Suprapubic skin (tissue), 3 donors: ENCODE results near the gene PLOD3.

ENCODE experiments used
- CTCF ChIP-seq, 2 donors: fragments of 200-600 bp in 1 of 2; fragments of 450-650 bp in 1 of 2; sonication (generic) in 1 of 2; IDR thresholded peaks; one replicate each; pipeline ENCODE4 v1.5.1; 2016 to 2019; ENCODE audit warnings: antibody characterized with exemption in 2 of 2, mild to moderate bottlenecking in 1 of 2, moderate library complexity in 1 of 2
- POLR2AphosphoS5 ChIP-seq, 3 donors: sonication (generic); formaldehyde crosslinking; IDR thresholded peaks; one replicate each; pipeline ENCODE4 v1.6.1; 2017; ENCODE audit warnings: antibody characterized with exemption in 3 of 3

DNA sequence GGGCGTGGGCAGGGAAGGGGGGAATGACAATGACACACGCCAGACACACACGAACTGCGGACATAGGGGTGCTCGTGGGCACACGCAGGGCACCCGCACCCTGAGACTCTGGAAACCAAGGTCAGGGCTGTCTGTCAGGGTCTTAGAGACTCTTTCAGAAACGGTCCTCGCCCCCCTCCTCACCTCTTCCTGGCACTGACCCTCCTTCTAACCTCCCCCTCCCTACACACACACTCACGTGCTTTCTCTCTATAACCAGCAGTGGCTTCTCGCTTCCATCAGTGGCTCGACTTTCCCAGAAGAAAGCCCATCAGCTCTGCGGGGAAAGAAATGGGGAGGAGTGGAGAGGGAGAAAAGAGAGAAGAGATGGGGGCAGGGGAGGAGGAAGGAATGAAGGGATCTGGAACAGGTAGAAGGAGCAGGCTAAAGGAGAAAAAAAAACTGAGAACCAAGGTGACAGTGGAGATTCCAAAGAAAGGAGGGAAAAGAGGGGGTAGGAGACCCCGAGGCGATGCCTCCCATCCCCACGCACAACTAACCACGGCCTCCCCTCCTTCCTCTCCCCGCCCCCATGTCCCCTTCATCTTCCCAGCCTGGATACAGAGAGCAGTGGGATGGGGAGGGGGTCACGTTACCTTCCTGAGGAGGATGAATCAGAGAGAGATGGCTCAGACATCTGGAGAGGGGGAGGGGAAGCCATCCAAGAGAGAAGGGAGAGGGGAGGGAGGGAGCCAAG is 50.3 kb downstream of the PLOD3 start:
- no peak for TF ChIP-seq CTCF (IDR thresholded peaks at IDR 0.05)
- no peak for TF ChIP-seq POLR2AphosphoS5 (IDR thresholded peaks at IDR 0.05)
